Gastrocnemius medialis (tissue), 4 donors: Measurements from ENCODE around the gene AKR1C3. TPM values are rescaled to one million over a fixed set of nuclear protein-coding genes. Genes with fewer than 3 reads are reported as not detected.
"Not testable (repeated sequence)": the region's sequence is repeated elsewhere in the genome, so short reads cannot be mapped to it uniquely, and the experiment has no call there.

ENCODE experiments used
- ATAC-seq, 2 donors: fragments of 150-250 bp; one replicate each; pipeline ENCODE4 v1.9.1; 2016
- DNase-seq, 2 donors: peaks; one replicate each; pipeline ENCODE4 v3.0.0-alpha.2; 2019
- H3K27ac ChIP-seq, 4 donors: fragments of 200-600 bp; sonication (generic); 1 replicate in 1 of 4; 2 replicates in 3 of 4; pipeline ENCODE4 v1.5.1; 2016 to 2018; ENCODE audit warnings: mild to moderate bottlenecking in 2 of 4, moderate library complexity in 1 of 4
- H3K27me3 ChIP-seq, 3 donors: fragments of 200-600 bp; sonication (generic) in 2 of 3; 1 replicate in 1 of 3; 2 replicates in 2 of 3; pipeline versions ENCODE4 v1.5.1 to v1.6.0; 2016 to 2019; ENCODE audit warnings: mild to moderate bottlenecking in 1 of 3, moderate library complexity in 1 of 3
- H3K36me3 ChIP-seq, 2 donors: fragments of 200-600 bp; sonication (generic) in 1 of 2; one replicate each; pipeline ENCODE4 v1.5.1; 2017 to 2018
- H3K4me1 ChIP-seq, 2 donors: fragments of 200-600 bp; sonication (generic) in 1 of 2; one replicate each; pipeline ENCODE4 v1.5.1; 2016 to 2017; ENCODE audit warnings: mild to moderate bottlenecking in 2 of 2
- H3K4me3 ChIP-seq, 4 donors: fragments of 200-600 bp; sonication (generic) in 3 of 4; 1 replicate in 1 of 4; 2 replicates in 3 of 4; pipeline ENCODE4 v1.5.1; 2016 to 2019; ENCODE audit warnings: mild to moderate bottlenecking in 2 of 4
- H3K9me3 ChIP-seq, 3 donors: fragments of 200-600 bp; sonication (generic) in 2 of 3; 1 replicate in 1 of 3; 2 replicates in 2 of 3; pipeline ENCODE4 v1.5.1; 2016 to 2019
- CTCF ChIP-seq, 5 experiments: fragments of 450-650 bp in 3 of 5; fragments of 200-600 bp in 2 of 5; sonication (generic) in 2 of 5; IDR thresholded peaks in 4 of 5; conservative IDR thresholded peaks in 1 of 5; 1 replicate in 4 of 5; 2 replicates in 1 of 5; pipeline ENCODE4 v1.5.1; 2016 to 2019; ENCODE audit warnings: antibody characterized with exemption in 5 of 5, mild to moderate bottlenecking in 3 of 5, moderate library complexity in 3 of 5
- POLR2A ChIP-seq, 2 donors: fragments of 450-650 bp; IDR thresholded peaks; one replicate each; pipeline ENCODE4 v1.6.1; 2017; ENCODE audit warnings: antibody characterized with exemption in 2 of 2, mild to moderate bottlenecking in 2 of 2, moderate library complexity in 2 of 2
- in situ Hi-C, 4 donors: fragments of 200-750 bp; cut with MboI; loops; one replicate each; pipeline versions ENCODE4 v1.15.0 to v1.8.0; 2017; ENCODE audit warnings: low sequenced_read_pairs in 4 of 4
- intact Hi-C: fragments of 100-400 bp; cut with DNase I; formaldehyde crosslinking; loops from one replicate; pipeline ENCODE4 v1.15.1; 2023; ENCODE audit warnings: low total_unique reads
- total RNA-seq, 4 donors: library from RNA; depleted of rRNA; stranded (reverse); fragments of >200 nt; gene quantifications; one replicate each; pipeline versions ENCODE4 v1.1.0 to v1.2.3, GENCODE V29; 2016

AKR1C3 gene
- total RNA-seq, 4 donors from 2014 or later, result 48.3 to 293 (median 197) TPM

- no peak overlapping the region for H3K27ac ChIP-seq
- DNase-seq, result no peak
- intact Hi-C loops, result no loop called here
- no peaks in the 10 kb centered on the region for H3K4me1 ChIP-seq
- in situ Hi-C loops, result no loop called here
- no peaks in the 10 kb centered on the region for H3K27me3 ChIP-seq
- H3K9me3 ChIP-seq, result peaks cover 0 to 12% (median 0%) of the 10 kb centered on the region in 3 donors
- H3K36me3 ChIP-seq, result no peaks in the 10 kb centered on the region
- H3K4me3 ChIP-seq, result no peak overlapping the region
- TF ChIP-seq POLR2A (IDR thresholded peaks at IDR 0.05) (no peak), CTCF (IDR thresholded peaks at IDR 0.05 in 4 of 5, conservative IDR thresholded peaks at IDR 0.05 in 1 of 5) (no peak)
- ATAC-seq, result no peak
Observed at GRCh38 chr10:5135581-5135980, 41.4 kb downstream of the AKR1C3 start.

DNA sequence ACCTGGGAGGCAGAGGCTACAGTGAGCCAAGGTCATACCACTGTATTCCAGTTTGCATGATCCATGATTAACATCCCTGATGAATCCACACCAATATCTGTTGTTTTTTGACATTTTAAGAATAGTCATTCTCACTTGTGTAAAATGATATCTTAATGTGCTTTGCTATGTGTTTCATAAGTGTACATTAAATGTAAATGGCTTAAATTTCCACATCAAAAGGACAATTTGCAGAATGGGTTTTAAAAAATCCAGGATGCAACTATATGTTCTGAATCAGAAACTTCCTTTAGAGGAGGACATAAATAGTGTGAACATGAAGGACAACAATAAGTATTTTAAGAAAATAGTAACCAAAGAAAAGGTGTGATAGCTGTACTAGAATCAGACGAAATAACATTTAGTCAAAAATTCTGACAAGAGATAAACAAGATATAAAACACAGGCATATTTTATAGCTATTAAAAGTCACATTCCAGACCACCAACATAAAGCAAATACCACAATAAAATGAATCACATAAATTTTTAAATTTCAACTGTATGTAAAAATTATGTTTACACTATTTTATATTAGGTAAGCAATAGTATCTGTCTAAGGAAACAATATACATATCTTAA, 42.4 kb downstream of the AKR1C3 start:
- intact Hi-C loops, result no loop called here
- Histone ChIP-seq H3K27ac (no peak overlapping the region), H3K27me3 (no peaks in the 10 kb centered on the region), H3K4me3 (no peak overlapping the region), H3K9me3 (peaks cover 0 to 12% (median 0%) of the 10 kb centered on the region in 3 donors), H3K4me1 (no peaks in the 10 kb centered on the region), H3K36me3 (no peaks in the 10 kb centered on the region)
- in situ Hi-C loops, result no loop called here
- TF ChIP-seq POLR2A (IDR thresholded peaks at IDR 0.05) (no peak), CTCF (IDR thresholded peaks at IDR 0.05 in 4 of 5, conservative IDR thresholded peaks at IDR 0.05 in 1 of 5) (no peak)
- ATAC-seq, result no peak
- DNase-seq, result no peak

GRCh38 chr10:5137699-5138098, 43.5 kb downstream of the AKR1C3 start:
- H3K27me3 ChIP-seq, in situ Hi-C loops, H3K4me1 ChIP-seq, H3K27ac ChIP-seq, intact Hi-C loops, H3K36me3 ChIP-seq, DNase-seq, H3K4me3 ChIP-seq, ATAC-seq: not testable (repeated sequence)
- H3K9me3 ChIP-seq, result peaks cover 0 to 12% (median 0%) of the 10 kb centered on the region in 3 donors

- H3K36me3 ChIP-seq, result no peaks in the 10 kb centered on the region
- no peak for DNase-seq
- H3K27ac ChIP-seq, result no peak overlapping the region
- H3K9me3 ChIP-seq, result peaks cover 0 to 4% (median 0%) of the 10 kb centered on the region in 3 donors
- ATAC-seq, result no peak
- in situ Hi-C loops, result no loop called here
- intact Hi-C loops, result no loop called here
- TF ChIP-seq CTCF (IDR thresholded peaks at IDR 0.05 in 4 of 5, conservative IDR thresholded peaks at IDR 0.05 in 1 of 5) (no peak), POLR2A (IDR thresholded peaks at IDR 0.05) (no peak)
- H3K27me3 ChIP-seq, result no peaks in the 10 kb centered on the region
- H3K4me3 ChIP-seq, result no peak overlapping the region
- no peaks in the 10 kb centered on the region for H3K4me1 ChIP-seq
Observed at GRCh38 chr10:5142199-5142598, 48.0 kb downstream of the AKR1C3 start.

DNA sequence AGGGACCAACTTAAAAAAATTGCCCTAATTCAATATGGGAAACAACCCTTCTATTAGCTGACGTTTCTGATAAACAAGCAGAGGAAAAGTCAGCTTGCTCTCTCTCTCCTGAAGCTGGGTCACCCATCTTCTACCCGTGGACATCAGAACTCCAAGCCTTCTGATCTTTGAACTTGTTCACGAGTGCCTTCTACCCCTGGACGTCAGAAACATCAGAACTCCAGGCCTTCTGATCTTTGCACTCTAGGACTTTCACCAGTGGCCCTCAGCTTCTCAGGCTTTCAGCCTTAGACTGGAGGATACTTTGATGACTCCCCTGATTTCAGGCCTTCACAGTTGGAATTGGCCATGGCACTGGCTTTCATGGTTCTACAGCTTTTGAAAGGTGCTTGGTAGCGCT, 48.9 kb downstream of the AKR1C3 start:
- Histone ChIP-seq H3K4me1 (no peaks in the 10 kb centered on the region), H3K9me3 (no peaks in the 10 kb centered on the region), H3K27me3 (no peaks in the 10 kb centered on the region), H3K4me3 (no peak overlapping the region), H3K27ac (no peak overlapping the region), H3K36me3 (no peaks in the 10 kb centered on the region)
- in situ Hi-C loops, result no loop called here
- intact Hi-C loops, result no loop called here
- DNase-seq (no peak), ATAC-seq (no peak)
- TF ChIP-seq POLR2A (IDR thresholded peaks at IDR 0.05) (no peak), CTCF (IDR thresholded peaks at IDR 0.05 in 4 of 5, conservative IDR thresholded peaks at IDR 0.05 in 1 of 5) (no peak)
